Measurements from ENCODE around the gene AKR7A2.
"Not testable (repeated sequence)": the region's sequence is repeated elsewhere in the genome, so short reads cannot be mapped to it uniquely, and the experiment has no call there.

The AKR7A2 gene

DNA sequence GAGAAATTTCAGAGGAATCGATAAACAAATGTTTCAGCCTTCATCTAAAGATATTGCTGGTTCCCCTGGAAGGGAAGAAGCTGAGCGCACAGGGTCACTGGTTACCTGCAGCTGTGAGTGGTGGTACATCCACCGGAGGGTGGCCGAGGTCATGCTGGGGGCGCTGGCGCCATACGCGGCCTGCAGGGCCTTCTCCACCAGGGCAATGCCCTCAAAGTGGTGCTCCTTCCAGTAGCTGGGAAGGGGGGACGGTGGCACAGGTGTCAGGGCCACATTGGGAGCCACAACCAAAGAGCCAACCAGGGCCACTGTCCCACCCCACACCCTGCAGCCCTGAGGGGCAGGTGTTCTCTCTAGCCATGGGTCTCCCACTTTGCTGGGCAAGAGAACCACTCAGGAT is 28.1 kb downstream of the AKR7A2 start:
- Histone ChIP-seq H3K36me3 (ENCODE audit: control insufficient read depth, insufficient read depth, low read length) (no peaks in the 10 kb centered on the region), H3K4me3 (replicated peaks; ENCODE audit: low read depth, low read length) (no peak overlapping the region), H3K27me3 (replicated peaks; ENCODE audit: control insufficient read depth, insufficient read depth, low read length) (no peaks in the 10 kb centered on the region)
- TF ChIP-seq, protein P1, sequence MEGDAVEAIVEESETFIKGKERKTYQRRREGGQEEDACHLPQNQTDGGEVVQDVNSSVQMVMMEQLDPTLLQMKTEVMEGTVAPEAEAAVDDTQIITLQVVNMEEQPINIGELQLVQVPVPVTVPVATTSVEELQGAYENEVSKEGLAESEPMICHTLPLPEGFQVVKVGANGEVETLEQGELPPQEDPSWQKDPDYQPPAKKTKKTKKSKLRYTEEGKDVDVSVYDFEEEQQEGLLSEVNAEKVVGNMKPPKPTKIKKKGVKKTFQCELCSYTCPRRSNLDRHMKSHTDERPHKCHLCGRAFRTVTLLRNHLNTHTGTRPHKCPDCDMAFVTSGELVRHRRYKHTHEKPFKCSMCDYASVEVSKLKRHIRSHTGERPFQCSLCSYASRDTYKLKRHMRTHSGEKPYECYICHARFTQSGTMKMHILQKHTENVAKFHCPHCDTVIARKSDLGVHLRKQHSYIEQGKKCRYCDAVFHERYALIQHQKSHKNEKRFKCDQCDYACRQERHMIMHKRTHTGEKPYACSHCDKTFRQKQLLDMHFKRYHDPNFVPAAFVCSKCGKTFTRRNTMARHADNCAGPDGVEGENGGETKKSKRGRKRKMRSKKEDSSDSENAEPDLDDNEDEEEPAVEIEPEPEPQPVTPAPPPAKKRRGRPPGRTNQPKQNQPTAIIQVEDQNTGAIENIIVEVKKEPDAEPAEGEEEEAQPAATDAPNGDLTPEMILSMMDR (IDR thresholded peaks at IDR 0.05; ENCODE audit: insufficient read depth, low read length, poor library complexity, severe bottlenecking): no peak
- DNase-seq (ENCODE audit: extremely low read depth, insufficient read length): no peak

DNA sequence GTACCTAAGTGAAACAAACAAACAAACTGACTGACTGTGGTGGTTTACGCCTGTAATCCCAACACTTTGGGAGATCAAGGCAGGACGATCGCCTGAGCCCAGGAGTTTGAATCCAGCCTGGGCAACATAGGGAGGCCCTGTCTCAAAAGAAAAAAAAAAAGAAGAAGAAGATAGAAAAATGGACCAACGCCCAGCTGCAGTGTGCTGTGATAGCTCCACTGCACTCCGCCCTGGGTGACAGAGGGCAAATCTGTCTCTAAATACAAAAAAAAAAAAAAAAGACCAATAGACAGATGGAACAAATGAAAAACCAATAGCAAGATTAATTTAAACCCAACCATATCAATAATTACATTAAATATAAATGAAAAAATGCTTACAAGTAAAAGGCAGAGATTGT is 37.3 kb downstream of the AKR7A2 start:
- Histone ChIP-seq H3K4me3 (replicated peaks; ENCODE audit: low read depth, low read length) (no peak overlapping the region), H3K36me3 (ENCODE audit: control insufficient read depth, insufficient read depth, low read length) (no peaks in the 10 kb centered on the region), H3K27me3 (replicated peaks; ENCODE audit: control insufficient read depth, insufficient read depth, low read length) (no peaks in the 10 kb centered on the region)
- DNase-seq (ENCODE audit: extremely low read depth, insufficient read length): no peak
- TF ChIP-seq, protein P1 (IDR thresholded peaks at IDR 0.05; ENCODE audit: insufficient read depth, low read length, poor library complexity, severe bottlenecking): no peak

DNA sequence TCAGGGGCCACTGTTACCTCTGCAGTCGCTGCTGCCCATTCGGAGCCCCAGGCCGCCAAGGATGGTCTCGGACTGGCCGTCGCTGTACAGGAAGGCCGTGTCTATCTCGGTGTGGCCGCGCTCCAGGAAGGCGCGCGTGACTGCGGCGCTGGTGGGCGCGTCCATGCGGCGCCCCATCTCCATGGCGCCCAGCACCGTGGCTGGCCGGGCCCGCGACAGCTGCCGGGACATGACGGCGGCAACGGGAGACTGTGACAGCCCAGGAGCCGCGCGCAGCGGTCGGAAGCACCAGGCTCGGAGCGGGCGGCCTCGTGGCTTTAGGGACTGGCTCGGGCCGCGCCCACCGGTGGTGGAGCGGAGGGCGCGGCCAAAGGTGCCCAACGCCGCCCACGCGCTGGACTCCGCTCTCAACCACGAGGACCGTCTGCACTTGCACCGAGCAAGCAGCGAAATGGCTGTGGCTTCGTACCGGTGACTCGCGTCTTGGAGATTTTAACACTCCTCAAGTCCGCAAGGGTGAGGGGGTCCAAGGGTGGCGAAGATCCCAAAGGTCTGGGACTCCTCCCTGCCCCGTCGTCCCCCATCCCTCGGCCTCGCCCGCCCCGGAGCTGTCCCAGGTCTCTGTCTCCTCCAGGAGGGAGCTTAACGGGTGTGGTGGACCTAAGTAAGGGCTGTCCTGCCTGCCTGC is 38.0 kb downstream of the AKR7A2 start:
- not testable (repeated sequence) for H3K27me3 ChIP-seq (replicated peaks; ENCODE audit: control insufficient read depth, insufficient read depth, low read length); H3K4me3 ChIP-seq (replicated peaks; ENCODE audit: low read depth, low read length)

DNA sequence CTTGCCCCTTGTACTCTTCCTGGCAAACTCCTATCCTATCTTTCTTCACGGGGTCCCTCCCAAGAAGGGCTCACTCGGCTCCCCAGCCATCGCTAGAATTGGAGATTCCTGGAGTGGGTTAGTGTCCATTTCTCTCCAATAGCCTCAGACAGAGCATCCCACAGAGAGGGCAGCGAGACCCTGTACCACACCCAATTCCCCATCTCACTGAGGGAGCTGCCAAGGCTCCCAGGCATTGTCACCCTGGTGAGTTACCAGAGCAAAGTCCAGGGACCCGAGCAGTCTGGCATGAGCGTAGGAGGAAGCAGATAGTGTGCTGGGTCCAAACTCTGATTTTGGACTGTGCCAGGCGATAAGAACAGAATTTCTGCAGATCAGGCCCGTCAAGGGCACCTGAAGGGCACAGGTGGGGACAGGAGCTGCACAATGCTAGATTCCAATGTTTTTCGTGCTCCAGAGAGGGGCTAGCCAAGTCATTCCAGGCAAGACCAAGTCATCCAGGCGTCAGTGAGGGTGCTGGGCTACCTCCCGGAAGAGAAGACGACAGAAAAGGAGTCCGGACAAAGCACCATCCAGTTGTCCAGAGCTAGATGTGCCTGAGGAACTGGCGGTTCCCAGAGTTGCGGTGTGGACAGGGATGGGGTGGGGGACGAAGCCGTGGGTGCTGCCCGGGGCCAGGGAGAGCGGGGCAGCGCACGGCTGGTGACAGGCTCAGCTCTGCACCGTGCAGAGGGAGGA is 38.7 kb downstream of the AKR7A2 start:
- no peak for DNase-seq (ENCODE audit: extremely low read depth, insufficient read length)
- TF ChIP-seq, protein P1 (IDR thresholded peaks at IDR 0.05; ENCODE audit: insufficient read depth, low read length, poor library complexity, severe bottlenecking): no peak
- H3K4me3 ChIP-seq (replicated peaks; ENCODE audit: low read depth, low read length): no peak overlapping the region
- no peaks in the 10 kb centered on the region for H3K36me3 ChIP-seq (ENCODE audit: control insufficient read depth, insufficient read depth, low read length)
- no peaks in the 10 kb centered on the region for H3K27me3 ChIP-seq (replicated peaks; ENCODE audit: control insufficient read depth, insufficient read depth, low read length)

More for the DNA sequence above, 38.0 kb downstream of the AKR7A2 start:
- DNase-seq (ENCODE audit: extremely low read depth, insufficient read length); H3K36me3 ChIP-seq (ENCODE audit: control insufficient read depth, insufficient read depth, low read length): not testable (repeated sequence)

DNA sequence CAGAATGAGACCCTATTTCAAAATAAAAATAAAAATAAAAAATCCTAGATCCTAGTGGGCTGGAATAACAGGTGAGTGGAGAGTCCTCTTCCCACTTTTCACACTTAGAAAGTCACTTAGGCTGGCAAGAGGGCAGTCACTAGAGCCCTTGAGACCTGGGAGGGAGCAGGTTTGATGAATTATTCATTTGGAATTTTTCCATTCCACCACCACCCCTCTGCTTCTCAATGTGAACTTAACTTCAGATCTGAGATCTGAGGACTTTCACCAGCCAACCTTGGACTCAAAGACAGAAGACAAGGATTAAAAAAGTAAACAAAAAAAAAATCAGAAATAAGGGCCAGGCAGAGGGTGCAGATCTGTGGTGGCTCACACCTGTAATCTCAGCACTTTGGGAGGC is 39.9 kb downstream of the AKR7A2 start:
- Histone ChIP-seq H3K4me3 (replicated peaks; ENCODE audit: low read depth, low read length) (no peak overlapping the region), H3K36me3 (ENCODE audit: control insufficient read depth, insufficient read depth, low read length) (no peaks in the 10 kb centered on the region), H3K27me3 (replicated peaks; ENCODE audit: control insufficient read depth, insufficient read depth, low read length) (no peaks in the 10 kb centered on the region)
- TF ChIP-seq, protein P1 (IDR thresholded peaks at IDR 0.05; ENCODE audit: insufficient read depth, low read length, poor library complexity, severe bottlenecking): no peak
- no peak for DNase-seq (ENCODE audit: extremely low read depth, insufficient read length)

DNA sequence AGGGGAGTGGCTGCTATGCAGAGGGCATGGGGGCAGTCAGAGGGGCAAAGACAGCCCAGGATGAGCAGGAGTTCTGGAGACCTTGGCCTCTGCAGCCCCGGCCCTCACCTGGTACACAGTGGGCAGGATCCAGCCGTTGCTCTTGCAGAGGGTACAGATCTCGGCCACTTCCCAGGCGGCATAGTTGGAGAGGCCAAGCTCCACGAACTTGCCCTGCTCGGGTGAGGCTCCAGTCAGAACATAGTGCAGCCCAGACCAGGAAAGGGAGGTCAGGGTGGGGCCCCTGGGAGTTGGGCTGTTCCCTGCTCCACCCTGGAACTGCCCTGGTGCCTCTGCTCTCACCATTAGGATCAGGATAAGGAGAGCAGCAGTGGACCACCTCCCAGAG is 41.6 kb downstream of the AKR7A2 start:
- H3K36me3 ChIP-seq (ENCODE audit: control insufficient read depth, insufficient read depth, low read length); H3K27me3 ChIP-seq (replicated peaks; ENCODE audit: control insufficient read depth, insufficient read depth, low read length); DNase-seq (ENCODE audit: extremely low read depth, insufficient read length); H3K4me3 ChIP-seq (replicated peaks; ENCODE audit: low read depth, low read length): not testable (repeated sequence)

DNA sequence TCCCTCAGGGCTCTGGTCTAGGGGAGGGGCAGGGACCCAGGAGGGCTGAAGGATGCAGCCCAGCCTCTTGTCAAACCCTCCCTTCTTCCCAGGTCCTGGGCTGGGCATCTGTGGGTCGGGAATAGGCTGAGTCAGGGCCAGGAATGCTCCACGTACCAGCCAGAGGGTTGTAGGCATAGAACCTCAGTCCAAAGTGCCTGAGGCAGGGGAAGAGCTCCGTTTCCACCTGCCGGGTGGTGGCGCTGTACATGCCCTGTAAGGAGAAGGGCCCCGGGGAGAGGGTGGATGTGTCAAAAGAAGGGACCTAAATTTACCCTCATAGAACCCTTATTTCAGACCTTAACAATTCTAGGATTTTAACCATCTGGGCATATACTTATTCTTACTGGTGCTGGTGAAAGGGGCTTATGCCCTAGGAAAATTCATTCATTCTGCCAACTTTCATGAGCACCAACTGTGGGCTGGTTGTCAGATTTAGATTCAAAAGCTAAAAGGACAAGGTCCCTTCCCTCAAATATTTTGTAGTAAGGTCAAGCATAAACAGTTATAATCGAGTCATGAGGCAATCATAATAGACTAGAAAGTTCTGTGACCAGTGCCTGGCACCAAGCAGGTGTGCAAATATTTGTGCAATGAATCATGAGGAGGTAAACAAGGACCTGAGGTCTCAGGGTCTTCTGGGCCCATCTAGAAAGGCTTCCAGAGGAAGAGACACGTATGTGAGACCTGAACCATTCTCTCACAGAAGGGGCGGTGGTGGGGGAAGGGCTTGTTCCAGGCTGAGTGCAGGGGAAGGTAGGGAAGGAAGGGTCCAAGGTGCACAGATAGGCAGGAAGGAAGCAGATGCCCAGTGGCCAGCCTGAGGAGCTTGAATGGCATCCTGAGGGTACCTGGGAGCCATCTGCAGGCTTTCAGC is 42.3 kb downstream of the AKR7A2 start:
- H3K36me3 ChIP-seq (ENCODE audit: control insufficient read depth, insufficient read depth, low read length); H3K4me3 ChIP-seq (replicated peaks; ENCODE audit: low read depth, low read length); DNase-seq (ENCODE audit: extremely low read depth, insufficient read length); H3K27me3 ChIP-seq (replicated peaks; ENCODE audit: control insufficient read depth, insufficient read depth, low read length): not testable (repeated sequence)
